GM18519 (cell line): Measurements from ENCODE around the gene VEGFD.
"Not testable (repeated sequence)": the region's sequence is repeated elsewhere in the genome, so short reads cannot be mapped to it uniquely, and the experiment has no call there.

Experiments
- ATAC-seq: cut with Tn5 transposase; IDR thresholded peaks from one replicate; pipeline ENCODE4 v1.9.1; 2021; ENCODE audit warnings: mild to moderate bottlenecking, moderate library complexity; ENCODE audit not compliant: unreplicated experiment, low FRiP score

Gene VEGFD

DNA sequence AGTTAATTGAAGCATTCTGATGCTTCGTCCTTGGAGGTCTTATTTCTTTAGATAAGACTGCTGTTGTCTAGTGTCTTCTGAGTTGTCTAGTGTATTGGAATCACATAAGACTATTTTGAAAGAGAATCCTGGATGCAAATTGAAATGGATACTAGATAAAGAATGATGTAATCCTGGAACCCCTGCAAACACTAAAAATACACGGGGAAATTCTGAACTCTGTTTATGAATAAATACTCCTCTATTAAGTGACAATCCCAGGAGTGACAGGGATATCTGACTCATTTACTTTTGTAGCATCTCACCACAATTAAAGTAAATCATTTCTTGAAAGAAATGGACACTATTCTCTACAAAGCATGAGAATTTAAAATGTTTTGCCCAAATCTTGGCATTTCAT, 69.7 kb downstream of the VEGFD start:
- ATAC-seq = no peak

DNA sequence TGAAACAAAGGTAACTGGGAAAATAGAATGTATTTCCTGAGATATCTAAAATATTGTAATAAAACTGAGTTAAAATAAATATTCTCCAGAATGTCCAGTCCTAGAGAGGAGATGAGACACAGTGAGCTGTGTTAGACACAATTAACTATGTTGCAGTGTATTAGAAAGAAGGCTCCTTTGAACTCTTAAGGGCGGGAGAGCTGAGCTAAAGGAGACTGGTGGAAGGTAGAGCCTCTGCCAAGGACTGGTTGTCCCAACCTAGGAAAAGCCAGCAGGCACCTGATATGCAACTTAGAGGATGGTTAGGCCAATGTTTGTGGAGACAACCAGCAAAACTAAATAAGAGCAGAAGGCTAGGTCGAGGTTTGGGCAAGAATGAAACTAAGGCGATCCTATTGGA, 73.1 kb downstream of the VEGFD start:
- ATAC-seq = no peak

DNA sequence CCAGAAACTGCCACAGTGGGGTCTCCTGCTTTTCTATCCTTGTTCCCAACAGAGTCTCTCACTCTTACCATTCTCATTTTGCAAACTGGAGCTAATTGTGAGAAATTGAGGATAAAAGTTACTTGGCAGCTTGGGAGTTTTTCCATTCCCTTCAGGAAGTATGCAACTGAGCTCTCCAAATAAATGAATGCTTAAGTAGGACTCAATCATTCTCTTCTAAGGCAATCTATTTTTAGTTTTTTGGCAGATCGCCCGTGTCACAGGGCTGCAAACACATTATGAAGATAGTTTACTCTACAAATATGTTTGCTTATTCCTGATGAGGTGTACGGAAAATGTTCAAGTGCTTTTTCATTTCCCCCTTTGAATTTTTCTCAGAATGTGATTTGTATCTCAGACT, 74.1 kb downstream of the VEGFD start:
- ATAC-seq = no peak

DNA sequence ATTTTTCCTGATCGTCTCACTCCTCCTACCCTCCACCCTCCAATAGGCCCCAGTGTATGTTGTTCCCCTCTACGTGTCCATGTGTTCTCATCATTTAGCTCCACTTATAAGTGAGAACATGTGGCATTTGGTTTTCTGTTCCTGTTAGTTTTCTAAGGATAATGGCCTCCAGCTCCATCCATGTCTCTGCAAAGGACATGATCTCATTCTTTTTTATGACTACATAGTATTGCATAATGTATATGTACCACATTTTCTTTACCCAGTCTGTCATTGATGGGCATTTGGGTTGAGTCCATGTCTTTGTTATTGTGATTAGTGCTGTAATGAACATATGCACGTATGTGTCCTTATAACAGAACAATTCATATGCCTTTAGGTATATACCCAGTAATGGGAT, 78.3 kb downstream of the VEGFD start:
- not testable (repeated sequence) for ATAC-seq

DNA sequence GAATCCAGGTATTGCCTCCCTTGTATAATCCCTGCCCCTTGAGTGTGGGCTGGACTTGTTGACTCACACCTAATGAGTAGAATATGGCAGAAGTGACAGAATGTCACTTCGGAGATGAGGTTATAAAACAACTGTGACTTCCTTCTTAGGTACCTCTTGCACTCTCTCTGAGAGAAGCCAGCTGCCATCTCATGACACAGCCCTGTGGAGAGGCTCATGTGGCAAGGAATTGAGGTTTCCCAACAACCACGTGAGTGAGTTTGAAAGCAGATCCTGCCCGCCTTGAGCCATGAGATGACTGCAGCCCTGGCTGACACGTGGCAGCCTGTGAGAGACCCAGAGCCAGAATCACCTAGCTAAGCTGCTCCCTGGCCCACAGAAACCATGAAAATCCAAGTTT, 82.3 kb downstream of the VEGFD start:
- ATAC-seq = no peak

DNA sequence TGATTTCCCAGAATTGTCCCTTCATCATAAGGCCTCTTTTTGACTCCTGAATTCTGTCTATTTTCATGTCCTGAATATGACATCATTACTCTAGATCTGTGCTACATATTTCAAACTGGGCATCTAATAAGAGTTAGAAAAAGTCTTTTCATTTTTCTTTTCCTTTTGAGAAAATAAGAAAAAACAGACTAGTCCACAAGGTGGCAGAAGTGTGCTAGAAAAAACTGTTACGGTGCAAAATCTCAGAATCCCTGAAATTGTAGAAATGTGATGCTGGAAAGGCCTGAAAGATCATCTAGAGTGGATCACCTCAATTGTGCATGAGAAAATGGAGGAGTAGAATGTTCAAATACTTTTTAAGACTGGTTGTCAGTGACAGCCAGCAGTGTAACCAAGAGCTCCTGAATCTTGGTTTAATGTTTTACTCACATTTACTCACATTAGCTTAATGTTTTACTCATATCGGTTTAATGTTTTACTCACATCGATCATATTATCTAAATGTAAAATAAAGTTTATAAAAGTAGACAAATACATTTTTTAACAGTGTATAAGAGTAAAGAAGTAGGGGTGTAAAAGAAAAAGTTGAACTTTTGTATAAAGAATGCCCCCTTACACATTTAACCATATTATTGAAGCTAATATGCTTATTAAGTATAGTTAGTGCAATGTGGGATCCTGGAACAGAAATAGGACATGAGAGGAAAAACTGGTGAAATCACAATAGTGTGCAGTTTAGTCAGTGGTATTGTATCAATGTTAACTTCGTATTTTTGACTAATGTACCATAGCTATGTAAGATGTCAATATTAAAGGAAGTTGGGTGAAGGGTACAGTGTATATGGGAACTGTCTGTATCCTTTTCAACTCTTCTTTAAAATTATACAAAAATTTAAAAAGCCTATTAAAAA, 84.0 kb downstream of the VEGFD start:
- ATAC-seq = no peak

DNA sequence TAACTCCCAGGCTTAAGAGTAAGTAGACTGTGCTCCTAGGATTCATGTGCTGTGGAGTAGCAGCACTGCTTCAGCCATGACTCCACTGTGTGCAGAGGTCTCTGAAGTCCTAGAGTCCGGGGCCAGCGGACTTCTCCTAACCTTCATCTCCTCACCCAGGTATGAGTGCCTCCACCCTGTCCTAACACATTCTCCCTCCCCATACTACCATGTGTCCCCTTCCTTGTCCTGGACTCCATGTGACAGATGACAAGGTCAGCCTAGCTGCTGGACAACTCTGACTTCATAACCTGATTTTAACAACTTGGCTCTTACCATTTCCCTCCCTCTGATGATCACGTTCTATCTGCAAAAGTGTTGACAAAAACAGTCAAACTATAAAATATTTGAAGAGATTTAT, 85.4 kb downstream of the VEGFD start:
- ATAC-seq = no peak

DNA sequence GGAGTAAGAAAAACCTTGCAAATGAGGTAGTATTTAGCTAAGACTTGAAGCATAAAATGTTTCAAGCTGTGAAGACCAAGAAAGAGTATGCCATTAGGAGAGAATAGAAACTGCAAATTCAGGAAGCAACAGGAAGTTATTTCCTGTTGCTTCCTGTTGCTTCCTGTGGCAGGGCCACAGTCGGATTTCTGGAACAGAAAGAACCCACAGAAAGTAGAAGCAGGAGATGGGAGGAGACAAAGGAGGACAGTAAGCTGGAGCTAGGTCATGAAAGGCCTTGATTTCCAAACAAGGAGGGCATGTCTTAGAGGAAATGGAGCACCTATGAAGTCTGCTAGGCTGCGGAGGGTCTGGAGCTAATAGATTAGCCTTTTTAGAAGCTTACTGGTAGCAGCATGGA, 86.0 kb downstream of the VEGFD start:
- ATAC-seq = no peak
